ENCODE data around the gene CENPL.

- TF ChIP-seq CTCF (IDR thresholded peaks at IDR 0.05): no peak
- no peak for TF ChIP-seq POLR2A (IDR thresholded peaks at IDR 0.05; ENCODE audit: low read depth)
- no peak for TF ChIP-seq EP300 (IDR thresholded peaks at IDR 0.05)
These were observed 8.1 kb upstream of the CENPL start for GRCh38 chr1:173832748-173833147.
